DMS153 treated with DMSO at 0.1 percent for 48 hours (cell line): ENCODE measurements around the gene UGT1A1.

Experiments
- DNase-seq: peaks from one replicate; lab custom pipeline; 2025; ENCODE audit not compliant: unreplicated experiment; lab: John Stamatoyannopoulos, UW

UGT1A1 gene

GRCh38 chr2:233815861-233816260 is 55.8 kb downstream of the UGT1A1 start:
- no peak for DNase-seq

GRCh38 chr2:233816334-233816733 is 56.3 kb downstream of the UGT1A1 start:
- no peak for DNase-seq

GRCh38 chr2:233816771-233817170 is 56.7 kb downstream of the UGT1A1 start:
- DNase-seq, result no peak

DNA sequence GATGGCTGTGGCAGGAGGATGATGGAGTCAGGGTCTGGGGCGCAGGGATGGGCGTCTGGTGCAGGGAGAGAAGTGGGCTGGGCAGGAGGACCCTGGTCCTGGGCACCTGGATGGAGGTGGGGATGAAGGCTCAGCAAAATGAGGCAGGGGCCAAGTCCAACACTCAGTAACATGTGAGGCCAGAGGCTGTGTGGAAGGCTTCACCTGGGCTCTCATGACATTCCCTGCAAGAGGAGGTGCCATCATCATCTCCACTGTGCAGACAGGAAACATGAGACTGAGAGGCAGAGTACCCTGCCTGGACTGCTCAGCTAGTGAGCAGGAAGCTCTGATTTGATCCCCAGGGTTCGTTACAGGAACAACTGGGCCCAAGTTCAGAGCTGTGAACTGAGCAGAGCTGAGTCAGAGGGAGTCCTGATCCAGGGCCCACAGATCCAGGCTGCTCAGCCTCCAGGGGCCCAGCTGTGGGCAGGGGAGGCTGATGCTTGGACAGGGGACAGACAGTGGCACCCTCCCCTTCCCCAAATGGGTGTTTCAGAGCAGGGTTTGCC is 57.4 kb downstream of the UGT1A1 start:
- DNase-seq, result no peak

DNA sequence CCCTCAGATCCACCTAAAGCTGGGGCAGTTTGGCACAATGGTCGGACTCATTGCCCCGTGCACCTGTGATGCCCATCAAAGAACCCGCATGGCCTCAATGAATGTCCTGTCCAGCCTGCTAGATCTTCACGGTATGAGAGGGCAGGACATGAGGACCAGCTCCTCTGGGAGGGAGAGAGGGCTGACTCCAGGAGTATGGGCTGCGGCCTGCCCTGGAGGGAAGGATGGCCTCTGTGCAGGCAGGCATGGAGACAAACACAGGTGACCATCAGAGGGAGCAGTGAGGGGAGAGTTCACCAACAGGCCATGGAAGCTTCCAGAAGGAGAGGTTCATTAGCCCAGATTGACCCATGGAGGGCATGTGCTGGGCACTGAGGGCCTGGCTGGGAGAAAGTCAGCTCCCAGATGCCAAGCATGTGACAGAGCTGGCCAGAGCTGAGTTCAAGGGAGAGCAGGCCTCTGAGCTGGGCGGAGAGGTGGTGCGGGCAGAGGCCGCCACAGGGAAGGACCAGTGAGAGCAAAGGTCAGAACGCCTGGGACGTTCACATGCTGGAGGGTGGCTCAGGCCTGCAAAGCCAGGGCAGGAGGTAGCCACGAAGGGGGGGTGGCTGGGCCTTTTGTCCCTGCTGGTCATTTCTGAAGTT is 58.0 kb downstream of the UGT1A1 start:
- DNase-seq, result no peak

GRCh38 chr2:233818639-233819621 is 58.9 kb downstream of the UGT1A1 start:
- no peak for DNase-seq

DNA sequence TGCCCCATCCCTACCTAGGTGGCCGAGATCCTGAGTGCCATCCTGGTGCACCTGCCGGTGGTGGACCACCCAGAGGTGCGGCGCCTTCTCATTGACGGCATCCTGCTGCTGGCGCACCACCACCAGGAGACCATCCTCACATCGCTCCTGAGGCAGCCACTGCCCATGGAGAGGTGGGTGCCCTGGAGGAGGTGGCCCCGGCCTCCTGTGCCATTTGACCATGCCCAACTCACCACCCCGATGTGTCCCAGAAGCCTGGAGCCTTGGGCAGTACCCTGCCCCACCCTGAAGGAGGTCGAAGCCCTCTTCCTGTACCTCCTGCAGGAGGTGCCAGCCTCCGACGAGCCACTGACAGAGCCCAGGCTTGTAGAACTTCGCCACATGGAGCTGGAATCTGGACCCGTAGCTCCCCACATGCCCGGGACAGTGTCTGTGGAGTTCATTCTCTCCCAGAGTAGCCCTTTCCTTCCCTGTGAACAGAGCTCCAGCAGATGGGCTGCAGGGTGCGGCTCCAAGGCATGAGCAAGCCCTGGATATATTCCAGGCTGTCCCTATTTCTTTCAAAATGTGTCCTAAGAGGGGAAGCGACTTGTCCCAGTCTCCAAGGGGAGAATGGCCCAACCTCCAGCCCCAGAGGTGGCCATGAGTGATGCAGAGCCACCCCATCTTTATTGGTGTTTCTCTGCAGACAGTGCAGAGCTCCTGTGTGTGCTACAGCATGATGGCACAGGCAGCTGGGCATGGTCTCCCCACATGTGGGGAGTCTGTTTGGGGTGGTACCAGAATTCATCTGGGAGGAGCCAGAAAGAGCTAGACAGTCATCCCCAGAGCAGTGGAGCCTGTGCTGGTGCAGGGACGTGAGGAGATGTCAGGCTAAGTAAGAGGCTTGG is 60.1 kb downstream of the UGT1A1 start:
- no peak for DNase-seq

DNA sequence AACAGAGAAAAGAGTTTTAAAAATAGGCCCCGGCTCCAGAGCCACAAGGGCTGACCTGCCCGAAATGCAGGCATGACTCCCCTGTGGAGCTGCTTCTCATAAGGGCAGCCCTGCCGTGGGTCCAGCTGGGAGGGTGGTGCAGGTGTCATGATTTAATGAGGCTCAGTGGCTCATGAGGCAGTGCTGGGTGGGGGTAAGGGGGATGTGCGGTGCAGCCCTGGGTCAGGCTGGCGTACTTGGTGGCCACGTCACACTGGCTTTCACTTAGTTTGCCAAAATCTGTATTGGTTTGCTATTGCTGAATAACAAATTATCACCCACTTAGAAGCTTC is 60.7 kb downstream of the UGT1A1 start:
- DNase-seq, result no peak

DNA sequence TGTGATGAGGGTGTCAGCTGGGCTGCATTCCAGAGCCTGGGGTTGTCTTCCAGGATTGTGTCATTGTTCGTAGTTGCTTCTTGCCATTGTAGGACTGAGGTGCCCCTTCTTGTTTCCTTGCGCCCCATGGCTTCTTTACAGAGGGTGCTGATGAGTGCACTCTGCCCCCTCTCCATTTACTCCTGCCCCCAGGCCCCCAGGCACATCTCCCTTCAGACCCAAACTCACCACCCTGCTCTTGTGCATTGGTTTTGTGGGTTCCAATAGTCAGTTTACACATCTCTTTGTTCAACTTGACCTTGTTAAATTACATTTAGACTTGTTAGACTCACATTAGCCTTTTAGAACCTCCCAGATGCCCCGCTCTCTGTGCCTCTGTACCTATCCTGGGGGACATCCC is 61.1 kb downstream of the UGT1A1 start:
- no peak for DNase-seq

DNA sequence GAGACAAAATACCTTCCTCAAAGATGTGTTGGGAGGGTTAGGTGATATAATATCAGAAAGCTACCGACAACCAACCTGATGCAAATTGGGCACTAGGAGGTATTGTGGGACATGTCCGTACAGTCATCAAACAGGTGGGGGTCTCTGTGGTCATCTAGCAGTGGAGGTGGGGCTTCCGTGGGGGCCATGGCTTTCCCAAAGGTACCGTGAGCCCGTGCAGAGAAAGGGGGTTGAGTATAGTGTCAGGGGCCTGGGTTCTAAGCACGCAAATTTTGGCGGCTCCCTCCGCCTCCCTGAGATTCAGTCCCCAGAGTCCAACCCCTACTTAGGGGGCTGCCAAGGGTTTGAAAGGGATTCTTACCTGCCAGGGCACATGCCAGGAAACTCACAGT is 61.6 kb downstream of the UGT1A1 start:
- DNase-seq, result no peak

GRCh38 chr2:233822101-233822771 is 62.2 kb downstream of the UGT1A1 start:
- DNase-seq, result no peak
